ENCODE measurements around the gene TDRD1.

TDRD1 gene

GRCh38 chr10:114261076-114261475, 81.9 kb downstream of the TDRD1 start:
- DNase-seq (ENCODE audit: low read depth, low spot score): no peak

- no peak for DNase-seq (ENCODE audit: low read depth, low spot score)
These were observed 83.3 kb downstream of the TDRD1 start for GRCh38 chr10:114262496-114262895.

- no peak for DNase-seq (ENCODE audit: low read depth, low spot score)
These were observed 86.4 kb downstream of the TDRD1 start for GRCh38 chr10:114265392-114266053.

- no peak for DNase-seq (ENCODE audit: low read depth, low spot score)
These were observed 87.4 kb downstream of the TDRD1 start for GRCh38 chr10:114266521-114266920.

- peak; percentile 17 for DNase-seq (ENCODE audit: low read depth, low spot score)
These were observed 92.1 kb downstream of the TDRD1 start for GRCh38 chr10:114271075-114271778.

- peak; percentile 56 for DNase-seq (ENCODE audit: low read depth, low spot score)
These were observed 92.6 kb downstream of the TDRD1 start for GRCh38 chr10:114271779-114272167.

- no peak for DNase-seq (ENCODE audit: low read depth, low spot score)
These were observed 93.5 kb downstream of the TDRD1 start for GRCh38 chr10:114272696-114273095.

- no peak for DNase-seq (ENCODE audit: low read depth, low spot score)
These were observed 94.8 kb downstream of the TDRD1 start for GRCh38 chr10:114273910-114274309.

GRCh38 chr10:114274616-114275453, 95.7 kb downstream of the TDRD1 start:
- DNase-seq (ENCODE audit: low read depth, low spot score): no peak

GRCh38 chr10:114276066-114276465, 96.9 kb downstream of the TDRD1 start:
- DNase-seq (ENCODE audit: low read depth, low spot score): no peak

- no peak for DNase-seq (ENCODE audit: low read depth, low spot score)
These were observed 97.5 kb downstream of the TDRD1 start for GRCh38 chr10:114276671-114277070.

GRCh38 chr10:114278140-114278883, 99.2 kb downstream of the TDRD1 start:
- no peak for DNase-seq (ENCODE audit: low read depth, low spot score)

- no peak for DNase-seq (ENCODE audit: low read depth, low spot score)
These were observed 99.7 kb downstream of the TDRD1 start for GRCh38 chr10:114278884-114279191.

- no peak for DNase-seq (ENCODE audit: low read depth, low spot score)
These were observed 100.1 kb downstream of the TDRD1 start for GRCh38 chr10:114279289-114279688.

GRCh38 chr10:114279901-114280644, 100.9 kb downstream of the TDRD1 start:
- DNase-seq (ENCODE audit: low read depth, low spot score): no peak

- no peak for DNase-seq (ENCODE audit: low read depth, low spot score)
These were observed 101.9 kb downstream of the TDRD1 start for GRCh38 chr10:114281006-114281405.

- DNase-seq (ENCODE audit: low read depth, low spot score): no peak
These were observed 102.3 kb downstream of the TDRD1 start for GRCh38 chr10:114281461-114281860.
